DND-41 (cell line): Measurements from ENCODE around the gene KRTAP17-1.

ENCODE experiments used
- EZH2 ChIP-seq: IDR thresholded peaks from 3 replicates; pipeline ENCODE4 v1.6.1; 2012; ENCODE audit warnings: borderline replicate concordance, low read depth, mild to moderate bottlenecking, moderate library complexity, low read length, inconsistent platforms; ENCODE audit not compliant: severe bottlenecking
- TF ChIP-seq, protein P1 (sequence below): IDR thresholded peaks from 2 replicates; pipeline ENCODE4 v1.5.1; 2012; ENCODE audit warnings: borderline replicate concordance, low read length, moderate library complexity, mild to moderate bottlenecking; ENCODE audit not compliant: poor library complexity, severe bottlenecking; ENCODE audit errors: extremely low read depth

DNA sequence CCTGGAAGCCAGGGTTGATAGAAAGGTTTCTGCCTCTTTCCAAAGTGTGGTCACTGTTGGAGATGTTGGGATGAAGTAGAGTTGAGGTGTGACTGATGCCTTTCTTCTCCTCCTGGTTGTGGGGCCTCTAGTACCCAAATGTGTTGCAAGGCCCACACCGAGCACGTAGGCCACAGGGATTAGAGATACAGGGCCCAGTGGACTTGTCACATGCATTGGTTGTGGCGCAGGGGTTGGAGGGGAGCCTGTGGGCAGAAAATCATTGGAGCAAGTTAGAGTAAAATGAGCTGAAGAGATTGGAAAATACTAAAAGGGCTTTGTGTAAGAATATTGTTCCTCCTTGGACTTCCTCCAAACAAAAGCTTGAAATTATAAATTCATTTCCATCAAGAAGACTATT lies 30.5 kb upstream of the KRTAP17-1 start:
- TF ChIP-seq, protein P1, sequence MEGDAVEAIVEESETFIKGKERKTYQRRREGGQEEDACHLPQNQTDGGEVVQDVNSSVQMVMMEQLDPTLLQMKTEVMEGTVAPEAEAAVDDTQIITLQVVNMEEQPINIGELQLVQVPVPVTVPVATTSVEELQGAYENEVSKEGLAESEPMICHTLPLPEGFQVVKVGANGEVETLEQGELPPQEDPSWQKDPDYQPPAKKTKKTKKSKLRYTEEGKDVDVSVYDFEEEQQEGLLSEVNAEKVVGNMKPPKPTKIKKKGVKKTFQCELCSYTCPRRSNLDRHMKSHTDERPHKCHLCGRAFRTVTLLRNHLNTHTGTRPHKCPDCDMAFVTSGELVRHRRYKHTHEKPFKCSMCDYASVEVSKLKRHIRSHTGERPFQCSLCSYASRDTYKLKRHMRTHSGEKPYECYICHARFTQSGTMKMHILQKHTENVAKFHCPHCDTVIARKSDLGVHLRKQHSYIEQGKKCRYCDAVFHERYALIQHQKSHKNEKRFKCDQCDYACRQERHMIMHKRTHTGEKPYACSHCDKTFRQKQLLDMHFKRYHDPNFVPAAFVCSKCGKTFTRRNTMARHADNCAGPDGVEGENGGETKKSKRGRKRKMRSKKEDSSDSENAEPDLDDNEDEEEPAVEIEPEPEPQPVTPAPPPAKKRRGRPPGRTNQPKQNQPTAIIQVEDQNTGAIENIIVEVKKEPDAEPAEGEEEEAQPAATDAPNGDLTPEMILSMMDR: no peak
- TF ChIP-seq EZH2: no peak
